ENCODE measurements around the gene IL12RB1. TPM values are rescaled to one million over a fixed set of nuclear protein-coding genes. Genes with fewer than 3 reads are reported as not detected.
A peak's percentile ranks its signal among the peaks of the same experiment; 100 is the strongest.

The IL12RB1 gene
- total and polyA plus RNA-seq, 2 of the 13 experiments (the other 11 are each of a cell fraction or from before 2014, with no cell fraction given) = 0.03 to 0.04 TPM

GRCh38 chr19:18117692-18118378, 31.1 kb upstream of the IL12RB1 start (continued):
- no peak for TF ChIP-seq ZNF234 (CRISPR knock-in tag; conservative IDR thresholded peaks at IDR 0.05)
- no peak for TF ChIP-seq ZBTB21 (CRISPR knock-in tag; IDR thresholded peaks at IDR 0.05)
- TF ChIP-seq ISL2 (CRISPR knock-in tag; IDR thresholded peaks at IDR 0.05) = no peak
- no peak for TF ChIP-seq KLF16 (CRISPR knock-in tag; IDR thresholded peaks at IDR 0.05)
- TF ChIP-seq ZNF784 (CRISPR knock-in tag; IDR thresholded peaks at IDR 0.05; ENCODE audit: borderline replicate concordance) = no peak
- TF ChIP-seq, protein P1, sequence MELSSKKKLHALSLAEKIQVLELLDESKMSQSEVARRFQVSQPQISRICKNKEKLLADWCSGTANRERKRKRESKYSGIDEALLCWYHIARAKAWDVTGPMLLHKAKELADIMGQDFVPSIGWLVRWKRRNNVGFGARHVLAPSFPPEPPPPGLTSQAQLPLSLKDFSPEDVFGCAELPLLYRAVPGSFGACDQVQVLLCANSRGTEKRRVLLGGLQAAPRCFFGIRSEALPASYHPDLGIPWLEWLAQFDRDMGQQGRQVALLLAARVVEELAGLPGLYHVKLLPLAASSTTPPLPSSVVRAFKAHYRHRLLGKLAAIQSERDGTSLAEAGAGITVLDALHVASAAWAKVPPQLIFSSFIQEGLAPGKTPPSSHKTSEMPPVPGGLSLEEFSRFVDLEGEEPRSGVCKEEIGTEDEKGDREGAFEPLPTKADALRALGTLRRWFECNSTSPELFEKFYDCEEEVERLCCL (CRISPR knock-in tag; IDR thresholded peaks at IDR 0.05; ENCODE audit: borderline replicate concordance) = no peak
- TF ChIP-seq ZNF549 (CRISPR knock-in tag; IDR thresholded peaks at IDR 0.05) = no peak
- TF ChIP-seq ZNF24 (IDR thresholded peaks at IDR 0.05) = no peak
- no peak for TF ChIP-seq ZNF256 (CRISPR knock-in tag; conservative IDR thresholded peaks at IDR 0.05)
- TF ChIP-seq ZNF557 (CRISPR knock-in tag; IDR thresholded peaks at IDR 0.05) = no peak
- TF ChIP-seq LCORL (IDR thresholded peaks at IDR 0.05) = no peak
- TF ChIP-seq LCORL (CRISPR knock-in tag; IDR thresholded peaks at IDR 0.05) = no peak
- TF ChIP-seq TCF7 (IDR thresholded peaks at IDR 0.05; ENCODE audit: low read depth) = no peak
- TF ChIP-seq KLF13 (CRISPR knock-in tag; IDR thresholded peaks at IDR 0.05) = no peak
- TF ChIP-seq ARHGAP35 (CRISPR knock-in tag; IDR thresholded peaks at IDR 0.05; ENCODE audit: borderline replicate concordance) = no peak
- no peak for TF ChIP-seq KAT2B (IDR thresholded peaks at IDR 0.05; ENCODE audit: borderline replicate concordance, low read depth, low read length)
- peak; percentile 47; the same call in 1 of the 2 replicates for TF ChIP-seq THAP11 (CRISPR knock-in tag; IDR thresholded peaks at IDR 0.05)
- TF ChIP-seq ARID5B (CRISPR knock-in tag; IDR thresholded peaks at IDR 0.05) = no peak
- TF ChIP-seq SNAPC2 (CRISPR knock-in tag; IDR thresholded peaks at IDR 0.05) = no peak
- TF ChIP-seq DRAP1 (CRISPR knock-in tag; IDR thresholded peaks at IDR 0.05) = no peak
- TF ChIP-seq ZMAT3 (CRISPR knock-in tag; conservative IDR thresholded peaks at IDR 0.05) = 0 out of 2 replicates have a peak, but pooled peaks have one; percentile 25
